ENCODE measurements around the gene UNC13B. TPM values are rescaled to one million over a fixed set of nuclear protein-coding genes. Genes with fewer than 3 reads are reported as not detected.

UNC13B gene
- total and polyA plus RNA-seq, 2 donors (not counting 1 experiment from before 2014, with no cell fraction given) = 0.19 to 0.25 TPM

- Mint-ChIP-seq H3K9me3 (ENCODE audit: insufficient read depth) (no peaks in the 10 kb centered on the region), H3K27me3 (peaks cover 11% of the 10 kb centered on the region), H3K27ac (no peak overlapping the region), H3K4me1 (no peaks in the 10 kb centered on the region), H3K4me3 (no peak overlapping the region)
- TF ChIP-seq EZH2 (IDR thresholded peaks at IDR 0.05; ENCODE audit: borderline replicate concordance, insufficient read depth, low read depth, low read length, poor library complexity, severe bottlenecking) = no peak
- no peak for TF ChIP-seq CTCF (IDR thresholded peaks at IDR 0.05)
- Histone ChIP-seq H3K9me3 (ENCODE audit: control extremely low read depth in 1 of 3, control insufficient read depth in 2 of 3, insufficient read depth in 1 of 3, low read length in 2 of 3) (no peaks in the 10 kb centered on the region), H2AFZ (ENCODE audit: insufficient read depth, low read depth, low read length, poor library complexity, severe bottlenecking) (no peak overlapping the region), H3K79me2 (ENCODE audit: control insufficient read depth, insufficient read depth, low read length) (no peaks in the 10 kb centered on the region), H3K4me1 (ENCODE audit: control insufficient read depth in 2 of 2, insufficient read depth in 2 of 2, low read length in 2 of 2) (no peaks in the 10 kb centered on the region), H3K4me2 (replicated peaks; ENCODE audit: low read depth, low read length, poor library complexity, severe bottlenecking) (no peak overlapping the region), H3K4me3 (ENCODE audit: control extremely low read depth in 1 of 5, extremely low read depth in 1 of 5, insufficient read depth in 1 of 5, low read depth in 2 of 5, low read length in 4 of 5) (no peak overlapping the region), H3K36me3 (replicated peaks in 1 of 2; ENCODE audit: control extremely low read depth in 1 of 2, control insufficient read depth in 1 of 2, extremely low read depth in 1 of 2, insufficient read depth in 2 of 2, low read length in 1 of 2) (no peaks in the 10 kb centered on the region), H4K20me1 (ENCODE audit: control insufficient read depth, insufficient read depth, low read length, poor library complexity, severe bottlenecking) (no peaks in the 10 kb centered on the region), H3K27me3 (replicated peaks in 1 of 4; ENCODE audit: control extremely low read depth in 1 of 4, control insufficient read depth in 3 of 4, insufficient read depth in 4 of 4, low read length in 3 of 4) (no peaks in the 10 kb centered on the region), H3K27ac (ENCODE audit: low read length in 2 of 2) (no peak overlapping the region), H3K9ac (ENCODE audit: low read length) (no peak overlapping the region)
- POLR2A ChIA-PET = no interaction called here
- ATAC-seq (ENCODE audit: low read depth) (no peak), DNase-seq (no peak)
- WGBS (ENCODE audit: insufficient coverage) = no CpG with 5 or more reads among the region's 1 CpG
- CTCF ChIA-PET = no interaction called here
- intact Hi-C loops (cut with micrococcal nuclease) = no loop called here
Observed at GRCh38 chr9:35397923-35398322, 236.1 kb downstream of the UNC13B start.

GRCh38 chr9:35398651-35399335, 237.0 kb downstream of the UNC13B start:
- DNase-seq (no peak), ATAC-seq (ENCODE audit: low read depth) (no peak)
- Mint-ChIP-seq H3K9me3 (ENCODE audit: insufficient read depth) (no peaks in the 10 kb centered on the region), H3K4me1 (no peaks in the 10 kb centered on the region), H3K27me3 (peaks cover 12% of the 10 kb centered on the region), H3K27ac (no peak overlapping the region), H3K4me3 (no peak overlapping the region)
- no peaks in the 10 kb centered on the region for H3K79me2 ChIP-seq (ENCODE audit: control insufficient read depth, insufficient read depth, low read length)
- intact Hi-C loops (cut with micrococcal nuclease) = no loop called here
- no peaks in the 10 kb centered on the region for H4K20me1 ChIP-seq (ENCODE audit: control insufficient read depth, insufficient read depth, low read length, poor library complexity, severe bottlenecking)
- H3K4me3 ChIP-seq (ENCODE audit: control extremely low read depth in 1 of 5, extremely low read depth in 1 of 5, insufficient read depth in 1 of 5, low read depth in 2 of 5, low read length in 4 of 5) = no peak overlapping the region
- TF ChIP-seq CTCF (IDR thresholded peaks at IDR 0.05) (no peak), EZH2 (IDR thresholded peaks at IDR 0.05; ENCODE audit: borderline replicate concordance, insufficient read depth, low read depth, low read length, poor library complexity, severe bottlenecking) (no peak)
- no peak overlapping the region for H3K27ac ChIP-seq (ENCODE audit: low read length in 2 of 2)
- H3K4me2 ChIP-seq (replicated peaks; ENCODE audit: low read depth, low read length, poor library complexity, severe bottlenecking) = no peak overlapping the region
- H3K9me3 ChIP-seq (ENCODE audit: control extremely low read depth in 1 of 3, control insufficient read depth in 2 of 3, insufficient read depth in 1 of 3, low read length in 2 of 3) = no peaks in the 10 kb centered on the region
- H3K4me1 ChIP-seq (ENCODE audit: control insufficient read depth in 2 of 2, insufficient read depth in 2 of 2, low read length in 2 of 2) = no peaks in the 10 kb centered on the region
- CTCF ChIA-PET = no interaction called here
- POLR2A ChIA-PET = no interaction called here
- WGBS (ENCODE audit: insufficient coverage) = 92% methylated on average over 15 of the region's 16 CpGs
- H3K9ac ChIP-seq (ENCODE audit: low read length) = no peak overlapping the region
- H3K36me3 ChIP-seq (replicated peaks in 1 of 2; ENCODE audit: control extremely low read depth in 1 of 2, control insufficient read depth in 1 of 2, extremely low read depth in 1 of 2, insufficient read depth in 2 of 2, low read length in 1 of 2) = no peaks in the 10 kb centered on the region
- no peak overlapping the region for H2AFZ ChIP-seq (ENCODE audit: insufficient read depth, low read depth, low read length, poor library complexity, severe bottlenecking)
- no peaks in the 10 kb centered on the region for H3K27me3 ChIP-seq (replicated peaks in 1 of 4; ENCODE audit: control extremely low read depth in 1 of 4, control insufficient read depth in 3 of 4, insufficient read depth in 4 of 4, low read length in 3 of 4)

Measured in B cell (primary cell).